Thymus (tissue), 11 donors: ENCODE measurements around the gene TCERG1L. TPM values are rescaled to one million over a fixed set of nuclear protein-coding genes. Genes with fewer than 3 reads are reported as not detected.
A peak's percentile ranks its signal among the peaks of the same experiment; 100 is the strongest.

ENCODE experiments used
- DNase-seq, 9 donors: peaks; one replicate each; pipeline ENCODE4 v3.0.0-alpha.2; 2013; ENCODE audit warnings: low spot score in 9 of 9, low read depth in 6 of 9, missing footprints in 1 of 9
- H3K27ac ChIP-seq, 2 donors: one replicate each; pipeline ENCODE4 v1.5.1; 2013; ENCODE audit warnings: control low read depth in 1 of 2, low read depth in 1 of 2, low read length in 1 of 2, mild to moderate bottlenecking in 1 of 2, moderate library complexity in 1 of 2
- H3K27me3 ChIP-seq, 2 donors: one replicate each; pipeline ENCODE4 v1.5.1; 2013; ENCODE audit warnings: low read length in 1 of 2; ENCODE audit not compliant: control insufficient read depth in 2 of 2, insufficient read depth in 1 of 2
- H3K36me3 ChIP-seq, 2 donors: one replicate each; pipeline ENCODE4 v1.5.1; 2013; ENCODE audit warnings: low read length in 1 of 2, mild to moderate bottlenecking in 1 of 2, moderate library complexity in 1 of 2; ENCODE audit not compliant: control insufficient read depth in 2 of 2, insufficient read depth in 2 of 2
- H3K4me1 ChIP-seq, 2 donors: one replicate each; pipeline ENCODE4 v1.5.1; 2013; ENCODE audit warnings: low read length in 2 of 2; ENCODE audit not compliant: control insufficient read depth in 2 of 2, insufficient read depth in 2 of 2
- H3K4me3 ChIP-seq, 2 donors: one replicate each; pipeline ENCODE4 v1.5.1; 2013; ENCODE audit warnings: low read length in 2 of 2, control low read depth in 1 of 2, mild to moderate bottlenecking in 1 of 2
- H3K9me3 ChIP-seq, 2 donors: one replicate each; pipeline ENCODE4 v1.5.1; 2013; ENCODE audit warnings: low read length in 1 of 2, mild to moderate bottlenecking in 1 of 2; ENCODE audit not compliant: control insufficient read depth in 2 of 2, insufficient read depth in 1 of 2
- WGBS: extraction: QIAGEN DNeasy Blood & Tissue Kit; methylation state at CpG from one replicate; pipeline ENCODE4 v1.1.7; 2013; 5-methylcytosine and 5-hydroxymethylcytosine counted together
- polyA plus RNA-seq: library from polyadenylated mRNA; stranded (reverse); fragments of 200-250 nt; gene quantifications from one replicate; pipeline ENCODE4 v1.2.3, GENCODE V29; 2013
- total RNA-seq: library from RNA; stranded (reverse); fragments of 120-200 nt; gene quantifications from one replicate; pipeline ENCODE4 v1.2.4, GENCODE V29; 2013
- donor health status: healthy.

The TCERG1L gene
- total and polyA plus RNA-seq, 2 donors: 0.52 to 1.5 TPM

DNA sequence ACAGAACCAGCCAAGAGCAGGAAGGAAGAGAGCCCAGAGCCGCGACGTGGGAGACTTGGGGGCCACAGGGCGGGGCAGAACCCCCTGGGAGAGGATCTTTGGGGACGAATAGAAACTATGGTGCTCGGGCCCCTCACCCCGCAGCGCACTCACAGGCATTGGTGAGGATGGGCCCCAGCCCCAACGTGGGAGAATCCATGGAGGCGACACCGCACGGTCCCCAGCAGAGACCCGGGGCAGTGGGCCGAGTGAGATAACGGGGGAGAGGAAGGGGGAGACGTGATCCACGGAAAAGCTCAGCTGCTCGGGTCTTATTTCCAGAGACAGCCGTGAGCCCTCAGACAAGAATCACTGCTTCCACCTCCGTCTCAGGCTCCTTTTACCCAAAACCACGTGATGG is 222.4 kb downstream of the TCERG1L start:
- Histone ChIP-seq H3K4me1 (peaks cover 3 to 13% of the 10 kb centered on the region in 2 donors), H3K27me3 (no peaks in the 10 kb centered on the region), H3K36me3 (no peaks in the 10 kb centered on the region), H3K4me3 (no peak overlapping the region), H3K9me3 (peaks cover 0 to 4% of the 10 kb centered on the region in 2 donors), H3K27ac (no peak overlapping the region)
- WGBS: 76% methylated on average over 21 of the region's 21 CpGs
- no peak for DNase-seq

DNA sequence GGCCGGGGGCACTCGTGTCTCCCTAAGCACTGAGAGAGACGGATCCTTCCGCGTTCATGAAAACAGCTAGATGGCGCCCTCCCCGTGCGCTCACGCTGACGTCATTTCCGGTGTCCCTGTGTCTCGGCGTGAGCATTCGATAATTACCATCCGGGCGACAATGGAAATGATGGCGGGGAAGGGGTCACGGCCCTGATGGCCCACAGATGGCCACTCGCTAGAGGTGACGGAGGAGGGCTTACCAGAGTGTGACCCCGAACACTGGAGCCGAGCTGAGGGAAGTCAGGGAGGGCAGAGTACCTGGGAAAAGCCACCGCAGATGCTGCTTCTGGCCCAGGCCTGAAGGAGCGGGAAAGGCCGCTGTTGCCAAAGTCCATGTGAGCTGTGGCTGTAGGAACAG is 222.9 kb downstream of the TCERG1L start:
- WGBS: 91% methylated on average over 25 of the region's 25 CpGs
- H3K4me3 ChIP-seq: no peak overlapping the region
- H3K9me3 ChIP-seq: peaks cover 0 to 4% of the 10 kb centered on the region in 2 donors
- DNase-seq: no peak
- no peaks in the 10 kb centered on the region for H3K36me3 ChIP-seq
- H3K27ac ChIP-seq: no peak overlapping the region
- no peaks in the 10 kb centered on the region for H3K27me3 ChIP-seq
- peaks cover 3 to 13% of the 10 kb centered on the region in 2 donors for H3K4me1 ChIP-seq

DNA sequence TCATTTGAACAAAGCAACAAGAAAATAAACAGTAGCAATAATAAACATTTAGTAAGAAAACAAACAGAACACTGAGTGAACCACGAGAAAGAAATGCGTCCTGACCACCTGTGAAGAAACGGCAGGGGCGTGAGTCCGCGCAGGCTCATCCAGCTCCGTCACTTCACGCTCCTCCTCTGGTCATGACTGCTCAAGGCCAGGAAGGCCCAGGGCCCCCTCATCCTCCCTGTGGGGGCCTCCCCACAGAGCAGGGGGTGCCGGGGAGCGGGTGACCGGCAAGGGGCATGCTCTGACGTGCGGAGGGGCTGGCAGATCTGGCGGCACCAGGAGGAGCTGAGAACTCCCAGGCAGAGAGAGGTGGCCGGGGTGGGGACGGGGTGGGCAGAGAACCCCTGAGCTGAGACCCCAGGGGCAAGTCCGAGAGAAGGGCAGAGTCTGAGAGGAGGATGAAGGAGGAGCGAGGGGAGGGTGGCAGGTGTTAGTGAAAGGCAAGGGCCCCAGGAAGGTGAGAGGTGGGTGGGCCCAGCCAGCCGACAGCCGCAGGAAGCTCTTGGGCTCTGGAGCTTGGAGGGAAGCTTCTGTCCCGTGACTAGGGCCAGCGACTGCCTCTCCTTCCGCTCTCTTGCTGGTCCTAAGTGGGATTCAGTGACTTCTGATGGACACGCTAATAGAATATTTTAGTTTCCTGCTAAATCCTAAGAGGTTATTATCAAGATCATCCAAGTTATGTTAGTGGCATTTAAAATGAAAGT is 223.9 kb downstream of the TCERG1L start:
- H3K4me3 ChIP-seq: no peak overlapping the region
- H3K27me3 ChIP-seq: no peaks in the 10 kb centered on the region
- DNase-seq: no peak
- no peak overlapping the region for H3K27ac ChIP-seq
- peaks cover 0 to 6% of the 10 kb centered on the region in 2 donors for H3K9me3 ChIP-seq
- peaks cover 3 to 14% of the 10 kb centered on the region in 2 donors for H3K4me1 ChIP-seq
- 85% methylated on average over 24 of the region's 24 CpGs for WGBS
- H3K36me3 ChIP-seq: no peaks in the 10 kb centered on the region

DNA sequence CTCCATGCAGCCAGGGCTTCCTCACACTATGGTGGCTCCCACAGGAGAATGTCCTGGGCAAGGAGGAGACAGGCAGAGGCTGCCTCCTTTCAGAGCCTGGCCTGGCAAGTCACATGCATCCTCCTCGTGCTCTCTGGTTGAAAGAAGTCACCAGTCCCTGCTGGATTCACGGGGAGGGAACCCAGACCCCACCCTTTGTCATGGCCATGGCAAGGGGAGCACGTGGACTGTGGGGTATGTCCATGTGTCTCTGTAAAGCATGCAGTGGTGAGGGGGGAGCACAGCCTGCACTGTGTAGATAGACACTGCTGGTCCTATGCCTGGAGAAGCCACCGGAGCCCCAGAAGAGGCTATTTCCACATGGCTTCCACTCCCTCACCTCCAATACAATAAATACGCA is 225.0 kb downstream of the TCERG1L start:
- peaks cover 3 to 23% of the 10 kb centered on the region in 2 donors for H3K4me1 ChIP-seq
- H3K36me3 ChIP-seq: no peaks in the 10 kb centered on the region
- 94% methylated on average over 5 of the region's 5 CpGs for WGBS
- H3K27ac ChIP-seq: no peak overlapping the region
- no peak for DNase-seq
- no peak overlapping the region for H3K4me3 ChIP-seq
- peaks cover 0 to 4% of the 10 kb centered on the region in 2 donors for H3K9me3 ChIP-seq
- H3K27me3 ChIP-seq: no peaks in the 10 kb centered on the region

DNA sequence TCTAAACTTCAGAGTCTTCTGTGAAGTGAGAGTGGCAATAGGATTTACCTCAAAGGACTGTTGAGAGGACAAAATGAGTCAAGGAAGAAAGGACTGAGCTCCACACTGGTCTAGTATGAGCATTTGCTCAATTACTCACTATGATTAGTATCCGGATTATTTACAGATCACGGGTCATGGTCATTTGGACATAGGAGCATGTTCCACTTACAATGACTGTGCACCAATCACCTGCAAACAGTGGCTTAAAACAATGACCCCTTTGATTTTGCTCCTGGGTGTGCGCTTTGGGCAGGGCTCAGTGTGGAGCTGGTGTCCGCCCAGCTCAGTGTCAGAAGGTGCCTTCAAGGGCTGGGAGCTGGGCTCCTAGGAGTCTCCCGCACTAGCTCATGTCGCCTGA is 225.4 kb downstream of the TCERG1L start:
- Histone ChIP-seq H3K27ac (no peak overlapping the region), H3K27me3 (no peaks in the 10 kb centered on the region), H3K4me3 (no peak overlapping the region), H3K36me3 (no peaks in the 10 kb centered on the region), H3K9me3 (peaks cover 0 to 2% of the 10 kb centered on the region in 2 donors), H3K4me1 (peaks cover 0 to 27% of the 10 kb centered on the region in 2 donors)
- no peak for DNase-seq
- 98% methylated on average over 6 of the region's 6 CpGs for WGBS

DNA sequence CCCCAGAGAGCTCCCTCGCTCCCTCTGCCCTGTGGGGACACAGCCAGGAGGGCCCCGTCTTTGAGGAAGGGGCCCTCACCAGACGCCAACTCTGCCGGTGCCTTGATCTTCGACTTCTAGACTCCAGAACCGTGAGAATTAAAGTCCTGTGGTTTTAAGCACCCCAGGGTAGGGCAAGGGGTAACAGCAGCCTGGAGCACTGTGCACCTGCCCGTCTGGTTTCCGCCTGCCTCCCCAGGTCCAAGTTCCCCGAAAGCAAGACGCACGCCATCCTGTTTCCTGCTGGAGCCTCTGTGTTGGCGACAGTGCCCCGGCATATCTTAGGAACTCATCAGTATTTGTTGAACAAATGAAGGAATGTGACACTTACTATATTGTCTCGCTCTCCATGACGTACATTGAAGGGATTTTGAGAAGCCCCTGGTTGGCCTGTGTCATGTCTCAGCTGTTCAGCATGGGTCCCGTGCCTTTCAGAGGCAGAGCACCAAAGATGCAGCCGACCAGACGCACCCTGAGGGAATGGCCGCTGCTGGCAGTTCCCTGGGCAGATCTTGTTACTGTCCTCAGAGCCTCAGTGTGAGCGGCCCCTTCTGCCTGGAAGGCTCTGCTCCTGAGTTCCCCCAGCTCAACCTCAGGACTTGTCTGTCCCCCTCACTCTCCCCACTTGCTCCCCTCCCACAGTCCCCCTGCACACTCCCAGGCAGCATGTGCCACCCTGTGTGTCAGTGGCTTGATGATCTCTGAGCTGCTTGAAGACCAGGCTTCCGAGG is 226.2 kb downstream of the TCERG1L start:
- WGBS: 49% methylated on average over 21 of the region's 21 CpGs
- DNase-seq: peak in 3 of 9 donors; percentile 25 to 62 (median 48)
- H3K4me1 ChIP-seq: peaks cover 0 to 30% of the 10 kb centered on the region in 2 donors
- H3K4me3 ChIP-seq: no peak overlapping the region
- peaks cover 0 to 2% of the 10 kb centered on the region in 2 donors for H3K9me3 ChIP-seq
- H3K27me3 ChIP-seq: no peaks in the 10 kb centered on the region
- no peaks in the 10 kb centered on the region for H3K36me3 ChIP-seq
- no peak overlapping the region for H3K27ac ChIP-seq

DNA sequence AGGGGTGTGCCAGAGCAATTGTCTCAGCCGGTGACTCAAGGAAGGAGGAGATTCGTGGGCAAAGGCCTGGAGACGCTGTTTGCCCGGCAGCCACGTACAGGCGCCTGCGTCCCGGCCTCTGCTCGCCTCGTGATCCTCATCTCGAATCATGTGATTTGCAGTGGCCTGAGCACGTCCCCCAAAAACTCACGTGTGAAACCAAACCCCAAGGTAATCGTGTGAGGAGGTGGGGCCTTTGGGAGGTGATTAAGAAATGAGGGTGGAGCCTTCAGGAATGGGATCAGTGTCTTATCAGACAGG is 226.8 kb downstream of the TCERG1L start:
- 56% methylated on average over 14 of the region's 14 CpGs for WGBS
- Histone ChIP-seq H3K27ac (no peak overlapping the region), H3K4me3 (no peak overlapping the region), H3K9me3 (peaks cover 0 to 2% of the 10 kb centered on the region in 2 donors), H3K36me3 (no peaks in the 10 kb centered on the region), H3K4me1 (peaks cover 0 to 30% of the 10 kb centered on the region in 2 donors), H3K27me3 (no peaks in the 10 kb centered on the region)
- DNase-seq: no peak

DNA sequence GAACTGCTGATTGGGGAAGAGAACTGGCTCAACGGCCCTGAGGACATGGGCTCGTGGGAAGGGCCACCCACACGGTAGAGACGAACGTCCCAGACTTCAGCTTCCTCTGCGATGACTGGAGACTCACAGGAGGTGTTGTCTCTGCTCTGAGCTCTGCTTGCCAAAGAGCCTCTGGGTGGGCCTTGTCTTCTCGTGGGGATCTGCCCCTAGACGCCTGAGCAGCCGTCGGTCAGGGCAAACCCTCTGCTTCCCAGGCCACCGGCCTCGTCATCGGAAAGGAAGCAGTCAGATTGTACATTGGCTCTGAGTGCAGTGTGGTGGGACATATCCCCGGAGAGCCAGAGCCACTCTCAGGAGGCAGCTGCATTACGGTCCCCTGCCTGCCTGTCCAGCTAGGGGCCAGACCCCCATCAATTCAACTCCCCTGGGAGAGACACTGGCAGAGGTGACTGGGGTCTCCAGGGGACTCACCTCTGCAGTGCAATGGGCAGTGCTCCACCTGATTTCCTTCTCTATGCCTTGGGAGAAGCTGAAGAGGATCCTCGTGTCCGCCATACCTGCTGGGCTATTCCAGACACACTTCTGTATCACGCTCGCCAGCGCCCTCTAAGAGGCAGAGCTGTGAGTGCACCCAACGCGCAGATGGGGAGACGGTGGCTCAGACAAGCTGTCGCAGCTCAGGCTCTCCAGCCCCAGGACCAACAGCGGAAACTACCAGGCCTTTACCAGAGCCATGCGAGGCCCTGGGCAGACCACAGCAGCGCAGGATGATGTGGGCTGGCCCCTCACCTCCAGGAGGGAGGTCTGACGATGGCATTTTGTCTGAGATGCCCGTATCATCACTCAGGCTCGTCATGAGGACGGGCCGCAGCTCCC is 227.4 kb downstream of the TCERG1L start:
- DNase-seq: peak in 1 of 9 donors; percentile 22

More for the DNA sequence above, 227.4 kb downstream of the TCERG1L start:
- 64% methylated on average over 32 of the region's 32 CpGs for WGBS
- Histone ChIP-seq H3K36me3 (no peaks in the 10 kb centered on the region), H3K27ac (no peak overlapping the region), H3K4me1 (peaks cover 0 to 30% of the 10 kb centered on the region in 2 donors), H3K4me3 (no peak overlapping the region), H3K27me3 (no peaks in the 10 kb centered on the region), H3K9me3 (peaks cover 0 to 2% of the 10 kb centered on the region in 2 donors)
